Muscle layer of duodenum (tissue), 2 donors: ENCODE measurements around the gene AGBL4.

Source experiments
- H3K27ac ChIP-seq: one replicate; pipeline ENCODE4 v1.7.0; 2013; ENCODE audit warnings: mild to moderate bottlenecking, low read length
- H3K27me3 ChIP-seq: one replicate; pipeline ENCODE4 v1.7.0; 2013; ENCODE audit warnings: low read depth, mild to moderate bottlenecking, control low read depth, low read length
- H3K36me3 ChIP-seq, 2 donors: one replicate each; pipeline ENCODE4 v1.7.0; 2013; ENCODE audit warnings: low read length in 2 of 2, control low read depth in 1 of 2, mild to moderate bottlenecking in 1 of 2; ENCODE audit not compliant: insufficient read depth in 2 of 2, control insufficient read depth in 1 of 2
- H3K4me1 ChIP-seq, 2 donors: one replicate each; pipeline ENCODE4 v1.7.0; 2013; ENCODE audit warnings: low read length in 2 of 2, mild to moderate bottlenecking in 2 of 2, control low read depth in 1 of 2, moderate library complexity in 1 of 2; ENCODE audit not compliant: insufficient read depth in 2 of 2, control insufficient read depth in 1 of 2
- H3K4me3 ChIP-seq, 2 donors: one replicate each; pipeline ENCODE4 v1.7.0; 2013; ENCODE audit warnings: low read length in 2 of 2, low read depth in 1 of 2, mild to moderate bottlenecking in 1 of 2
- H3K9me3 ChIP-seq, 2 donors: one replicate each; pipeline ENCODE4 v1.7.0; 2013; ENCODE audit warnings: low read length in 2 of 2, control low read depth in 1 of 2, mild to moderate bottlenecking in 1 of 2; ENCODE audit not compliant: control insufficient read depth in 1 of 2
- donor health status: healthy.

Gene AGBL4

GRCh38 chr1:49694251-49694827 is 329.4 kb downstream of the AGBL4 start:
- H3K36me3 ChIP-seq, result no peaks in the 10 kb centered on the region
- H3K4me1 ChIP-seq, result no peaks in the 10 kb centered on the region
- H3K4me3 ChIP-seq, result no peak overlapping the region
- H3K27ac ChIP-seq, result no peak overlapping the region
- H3K9me3 ChIP-seq, result peaks cover 0 to 3% of the 10 kb centered on the region in 2 donors
- H3K27me3 ChIP-seq, result no peaks in the 10 kb centered on the region

GRCh38 chr1:49686107-49686506 is 337.6 kb downstream of the AGBL4 start:
- Histone ChIP-seq H3K9me3 (peaks cover 0 to 7% of the 10 kb centered on the region in 2 donors), H3K27ac (no peak overlapping the region), H3K4me1 (no peaks in the 10 kb centered on the region), H3K4me3 (no peak overlapping the region), H3K36me3 (no peaks in the 10 kb centered on the region), H3K27me3 (no peaks in the 10 kb centered on the region)

GRCh38 chr1:49677706-49678105 is 346.0 kb downstream of the AGBL4 start:
- H3K4me1 ChIP-seq, result no peaks in the 10 kb centered on the region
- H3K36me3 ChIP-seq, result no peaks in the 10 kb centered on the region
- H3K27me3 ChIP-seq, result no peaks in the 10 kb centered on the region
- H3K27ac ChIP-seq, result no peak overlapping the region
- H3K9me3 ChIP-seq, result peaks cover 5% of the 10 kb centered on the region in 2 donors
- no peak overlapping the region for H3K4me3 ChIP-seq

GRCh38 chr1:49651136-49651535 is 372.6 kb downstream of the AGBL4 start:
- no peaks in the 10 kb centered on the region for H3K4me1 ChIP-seq
- no peaks in the 10 kb centered on the region for H3K36me3 ChIP-seq
- no peaks in the 10 kb centered on the region for H3K27me3 ChIP-seq
- no peak overlapping the region for H3K27ac ChIP-seq
- no peak overlapping the region for H3K4me3 ChIP-seq
- no peaks in the 10 kb centered on the region for H3K9me3 ChIP-seq

- Histone ChIP-seq H3K9me3 (peaks cover 0 to 6% of the 10 kb centered on the region in 2 donors), H3K36me3 (no peaks in the 10 kb centered on the region), H3K4me1 (no peaks in the 10 kb centered on the region), H3K27me3 (no peaks in the 10 kb centered on the region), H3K27ac (no peak overlapping the region), H3K4me3 (no peak overlapping the region)
Measured at GRCh38 chr1:49630156-49630555, 393.6 kb downstream of the AGBL4 start.

GRCh38 chr1:49627781-49628180 is 396.0 kb downstream of the AGBL4 start:
- Histone ChIP-seq H3K4me3 (no peak overlapping the region), H3K27ac (no peak overlapping the region), H3K36me3 (no peaks in the 10 kb centered on the region), H3K9me3 (peaks cover 0 to 4% of the 10 kb centered on the region in 2 donors), H3K4me1 (no peaks in the 10 kb centered on the region), H3K27me3 (no peaks in the 10 kb centered on the region)

- peaks cover 0 to 4% of the 10 kb centered on the region in 2 donors for H3K9me3 ChIP-seq
- H3K4me1 ChIP-seq, result no peaks in the 10 kb centered on the region
- no peak overlapping the region for H3K4me3 ChIP-seq
- no peaks in the 10 kb centered on the region for H3K36me3 ChIP-seq
- H3K27me3 ChIP-seq, result no peaks in the 10 kb centered on the region
- no peak overlapping the region for H3K27ac ChIP-seq
Measured at GRCh38 chr1:49626472-49626871, 397.3 kb downstream of the AGBL4 start.

GRCh38 chr1:49622877-49623276 is 400.9 kb downstream of the AGBL4 start:
- Histone ChIP-seq H3K36me3 (no peaks in the 10 kb centered on the region), H3K4me3 (no peak overlapping the region), H3K27me3 (no peaks in the 10 kb centered on the region), H3K4me1 (no peaks in the 10 kb centered on the region), H3K27ac (no peak overlapping the region), H3K9me3 (no peaks in the 10 kb centered on the region)

GRCh38 chr1:49606082-49606481 is 417.7 kb downstream of the AGBL4 start:
- Histone ChIP-seq H3K4me1 (no peaks in the 10 kb centered on the region), H3K27me3 (no peaks in the 10 kb centered on the region), H3K27ac (no peak overlapping the region), H3K36me3 (no peaks in the 10 kb centered on the region), H3K9me3 (no peaks in the 10 kb centered on the region), H3K4me3 (no peak overlapping the region)

GRCh38 chr1:49597436-49597835 is 426.3 kb downstream of the AGBL4 start:
- Histone ChIP-seq H3K36me3 (no peaks in the 10 kb centered on the region), H3K27ac (no peak overlapping the region), H3K9me3 (peaks cover 0 to 5% of the 10 kb centered on the region in 2 donors), H3K27me3 (no peaks in the 10 kb centered on the region), H3K4me1 (no peaks in the 10 kb centered on the region), H3K4me3 (no peak overlapping the region)

GRCh38 chr1:49576327-49576901 is 447.3 kb downstream of the AGBL4 start:
- Histone ChIP-seq H3K9me3 (peaks cover 0 to 29% of the 10 kb centered on the region in 2 donors), H3K36me3 (no peaks in the 10 kb centered on the region), H3K27me3 (no peaks in the 10 kb centered on the region), H3K4me1 (no peaks in the 10 kb centered on the region), H3K4me3 (no peak overlapping the region), H3K27ac (no peak overlapping the region)

GRCh38 chr1:49556676-49557234 is 467.0 kb downstream of the AGBL4 start:
- Histone ChIP-seq H3K27ac (no peak overlapping the region), H3K36me3 (no peaks in the 10 kb centered on the region), H3K9me3 (peaks cover 0 to 8% of the 10 kb centered on the region in 2 donors), H3K4me3 (no peak overlapping the region), H3K27me3 (no peaks in the 10 kb centered on the region), H3K4me1 (no peaks in the 10 kb centered on the region)
